ENCODE measurements around the gene PARP3.
"Not testable (repeated sequence)": the region's sequence is repeated elsewhere in the genome, so short reads cannot be mapped to it uniquely, and the experiment has no call there.

The PARP3 gene

DNA sequence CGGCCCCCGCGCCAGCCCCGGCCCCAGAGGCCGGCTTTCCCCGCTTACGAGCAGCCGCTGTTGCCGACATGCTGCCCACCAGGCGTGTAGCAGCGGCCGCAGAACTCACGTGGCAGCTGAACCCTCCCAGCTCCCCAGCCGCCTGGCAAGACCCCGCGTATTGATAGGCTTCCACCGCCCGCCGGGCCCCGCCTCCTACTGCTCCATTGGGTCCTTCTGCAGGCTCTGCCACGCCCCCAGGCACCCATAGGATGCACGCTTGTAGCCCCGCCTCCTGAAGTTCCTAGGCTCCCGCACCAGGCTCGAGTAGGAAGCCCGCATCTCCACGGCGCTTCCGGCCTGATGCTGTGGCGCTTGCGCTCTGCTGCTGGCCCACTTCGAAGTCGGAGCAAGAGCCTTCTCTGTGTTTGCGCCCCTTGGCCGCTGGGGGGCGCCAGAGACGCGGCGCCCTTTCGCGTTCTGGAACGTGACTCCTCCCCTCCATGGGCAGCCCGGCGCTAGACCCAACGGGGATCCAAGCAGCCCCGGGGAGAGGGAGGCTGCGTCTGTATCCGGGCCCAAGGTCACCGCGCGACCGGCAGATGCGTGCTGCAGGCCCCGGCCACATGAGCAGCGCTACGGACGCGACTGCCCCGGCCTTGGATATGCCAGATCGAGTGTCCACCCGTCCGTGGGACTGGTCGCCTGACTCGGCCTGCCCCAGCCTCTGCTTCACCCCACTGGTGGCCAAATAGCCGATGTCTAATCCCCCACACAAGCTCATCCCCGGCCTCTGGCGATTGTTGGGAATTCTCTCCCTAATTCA, at the start of gene PARP3, which contains the start of gene RRP9:
Gene PARP3 (plus strand): TSS at position 566 of the 805 bp plus-strand sequence. CDS start 993 bp downstream, outside the sequence.
Gene RRP9 (minus strand): TSS at position 107 of the 805 bp plus-strand sequence. CDS start 37 bp downstream, at position 70.
- DNase-seq (ENCODE audit: low spot score), result peak; percentile 100

GRCh38 chr3:51894391-51894790, 47.8 kb upstream of the PARP3 start:
- DNase-seq (ENCODE audit: low spot score), result no peak

- DNase-seq (ENCODE audit: low spot score), result no peak
These were observed 47.2 kb upstream of the PARP3 start for GRCh38 chr3:51894939-51895338.

DNA sequence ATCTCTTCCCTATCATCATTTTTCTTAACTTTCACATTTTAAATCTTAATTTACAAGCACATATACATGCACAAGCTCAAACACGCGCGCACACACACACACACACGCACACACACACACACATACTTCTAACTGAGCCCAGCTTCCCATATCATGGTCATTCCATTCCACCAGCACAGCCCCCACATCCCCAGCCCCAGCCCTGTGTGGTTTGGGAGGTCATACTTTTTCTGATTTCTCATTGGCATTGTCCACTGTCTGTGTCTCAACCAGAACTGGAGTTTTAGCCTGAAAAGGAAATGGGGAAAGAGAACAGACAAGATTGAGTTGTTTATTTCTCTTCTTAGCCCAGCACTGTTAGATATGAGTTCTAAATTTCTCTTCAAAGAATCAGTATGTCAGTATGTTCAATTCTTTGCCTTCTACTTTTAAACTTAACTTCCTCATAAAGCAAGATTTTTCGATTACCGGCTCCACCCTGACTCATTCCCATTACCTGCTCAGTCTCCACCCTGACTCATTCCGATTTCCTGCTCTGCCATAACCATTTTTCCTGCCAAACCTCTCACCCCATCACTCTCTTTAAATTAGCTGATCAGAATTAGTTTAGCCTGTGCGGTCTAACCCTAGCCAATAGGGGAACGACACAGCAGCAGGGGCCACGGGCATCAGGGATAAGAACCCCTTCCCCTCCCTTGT, 45.4 kb upstream of the PARP3 start:
- DNase-seq (ENCODE audit: low spot score), result no peak

DNA sequence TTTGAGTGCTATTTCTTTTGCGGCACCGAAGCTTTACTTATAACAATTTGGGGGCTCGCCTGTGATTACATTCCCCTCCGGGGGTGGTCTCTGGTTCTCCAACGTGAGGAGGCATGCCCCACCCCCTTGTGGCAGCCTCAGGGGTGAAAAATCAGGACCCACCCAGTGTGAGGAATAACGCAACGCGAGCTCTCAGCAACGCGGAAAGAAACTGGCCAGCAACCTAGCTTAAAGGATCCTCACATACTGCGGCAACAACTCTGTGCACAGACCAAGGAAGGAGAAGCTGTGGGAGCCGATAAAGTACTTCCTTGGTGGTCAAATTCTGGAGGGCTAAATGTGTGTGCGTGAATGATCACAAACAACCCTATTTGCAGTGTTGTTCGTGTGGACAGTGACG, 44.8 kb upstream of the PARP3 start:
- DNase-seq (ENCODE audit: low spot score), result no peak

DNA sequence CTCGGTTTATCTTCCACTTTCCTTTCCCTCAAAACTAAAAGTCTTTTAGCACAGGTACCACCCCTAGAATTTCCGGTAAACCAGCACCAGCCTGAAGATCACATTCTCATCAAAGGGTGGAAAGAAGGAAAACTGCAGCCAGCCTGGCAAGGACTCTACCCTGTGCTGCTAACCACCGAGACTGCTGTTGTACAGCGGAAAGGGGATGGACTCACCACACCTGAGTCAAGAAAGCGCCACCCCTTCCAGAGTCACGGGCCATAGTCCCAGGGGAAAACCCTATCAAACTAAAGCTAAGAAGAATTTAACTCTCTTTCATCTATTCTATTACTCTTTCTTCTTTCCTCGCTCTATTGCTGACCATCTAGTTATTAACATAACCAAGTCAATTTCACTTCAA, 42.1 kb upstream of the PARP3 start:
- not testable (repeated sequence) for DNase-seq (ENCODE audit: low spot score)

DNA sequence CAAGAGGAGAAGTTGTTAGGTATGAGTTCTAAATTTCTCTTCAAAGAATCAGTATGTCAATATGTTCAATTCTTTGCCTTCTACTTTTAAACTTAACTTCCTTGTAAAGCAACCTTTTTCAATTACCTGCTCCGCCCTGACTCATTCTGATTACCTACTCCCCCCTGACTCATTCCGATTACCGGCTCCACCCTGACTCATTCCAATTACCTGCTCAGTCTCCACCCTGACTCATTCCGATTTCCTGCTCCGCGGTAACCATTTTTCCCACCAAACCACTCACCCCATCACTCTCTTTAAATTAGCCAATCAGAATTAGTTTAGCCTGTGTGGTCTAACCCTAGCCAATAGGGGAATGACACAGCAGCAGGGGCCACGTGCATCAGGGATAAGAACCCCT, 39.8 kb upstream of the PARP3 start:
- not testable (repeated sequence) for DNase-seq (ENCODE audit: low spot score)

DNA sequence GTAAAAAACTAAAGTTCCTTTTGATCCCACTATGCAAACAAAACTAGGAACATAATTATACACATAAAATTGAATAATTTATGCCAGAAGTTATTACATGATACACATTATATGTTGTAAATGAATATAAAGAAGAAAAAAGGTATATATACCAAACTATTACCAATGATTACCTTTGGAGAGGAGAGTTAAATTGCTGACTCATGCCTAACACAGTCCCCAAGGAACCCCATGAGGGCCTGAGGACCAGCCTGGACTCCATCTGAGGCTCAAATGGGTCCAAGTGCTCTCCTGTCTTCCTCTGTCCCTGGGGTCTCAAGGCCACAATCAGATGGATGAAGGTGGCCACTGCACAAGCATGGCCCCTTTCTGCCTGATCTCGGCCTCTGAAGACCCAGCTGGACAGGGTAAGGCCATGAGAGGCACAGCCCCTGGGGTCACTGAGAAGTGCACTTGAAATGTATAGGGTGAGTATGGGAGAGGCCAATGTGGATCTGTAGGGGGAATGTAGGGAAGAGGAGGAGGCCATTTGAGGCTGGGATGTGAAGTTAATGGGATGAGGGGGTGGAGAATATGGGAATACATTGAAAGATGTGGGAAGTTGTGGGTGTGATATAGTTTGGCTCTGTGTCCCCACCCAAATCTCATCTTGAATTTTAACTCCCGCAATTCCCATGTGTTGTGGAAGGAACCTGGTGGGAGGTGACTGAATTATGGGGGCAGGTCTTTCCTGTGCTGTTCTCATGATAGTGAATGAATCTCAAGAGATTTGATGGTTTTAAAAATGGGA, 37.9 kb upstream of the PARP3 start:
- DNase-seq (ENCODE audit: low spot score), result no peak

GRCh38 chr3:51908026-51908425, 34.1 kb upstream of the PARP3 start:
- no peak for DNase-seq (ENCODE audit: low spot score)

- DNase-seq (ENCODE audit: low spot score), result no peak
These were observed 25.7 kb upstream of the PARP3 start for GRCh38 chr3:51916418-51916817.

GRCh38 chr3:51921081-51921578, 21.0 kb upstream of the PARP3 start:
- no peak for DNase-seq (ENCODE audit: low spot score)

DNA sequence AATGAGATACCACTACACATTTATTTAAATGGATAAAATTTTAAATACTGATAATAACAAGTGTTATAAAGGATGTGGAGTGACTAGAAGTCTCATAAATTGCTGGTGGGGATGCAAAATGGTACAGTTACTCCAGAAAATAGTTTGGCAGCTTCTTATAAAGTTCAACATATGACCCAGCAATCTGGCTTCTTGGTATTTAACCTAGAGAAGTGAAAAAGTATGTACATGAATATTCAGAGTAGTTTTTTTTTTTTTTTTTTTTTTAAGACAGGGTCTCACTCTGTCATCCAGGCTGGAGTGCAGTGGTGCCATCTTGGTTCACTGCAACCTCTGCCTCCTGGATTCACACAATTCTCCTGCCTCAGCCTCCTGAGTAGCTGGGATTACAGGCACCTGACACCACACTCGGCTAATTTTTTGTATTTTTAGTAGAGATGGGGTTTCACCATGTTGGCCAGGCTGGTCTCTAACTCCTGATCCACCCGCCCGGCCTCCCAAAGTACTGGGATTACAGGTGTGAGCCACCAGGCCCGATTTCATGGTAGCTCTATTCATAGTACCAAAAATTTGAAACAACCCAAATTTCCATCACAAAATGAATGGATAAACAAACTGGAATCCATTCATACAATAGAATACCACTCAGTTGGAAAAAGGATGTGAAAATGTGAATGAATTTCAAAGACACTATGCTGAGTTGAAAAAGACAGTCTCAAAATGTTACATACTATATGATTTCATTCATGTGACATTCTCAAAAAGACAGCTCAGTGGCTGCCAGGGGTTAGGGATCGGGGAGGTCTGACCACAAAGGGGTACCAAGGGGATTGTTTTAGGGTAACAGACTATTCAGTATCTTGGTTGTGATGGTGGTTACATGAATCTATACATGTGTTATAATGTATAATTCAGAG, 14.8 kb upstream of the PARP3 start:
- DNase-seq (ENCODE audit: low spot score), result no peak

DNA sequence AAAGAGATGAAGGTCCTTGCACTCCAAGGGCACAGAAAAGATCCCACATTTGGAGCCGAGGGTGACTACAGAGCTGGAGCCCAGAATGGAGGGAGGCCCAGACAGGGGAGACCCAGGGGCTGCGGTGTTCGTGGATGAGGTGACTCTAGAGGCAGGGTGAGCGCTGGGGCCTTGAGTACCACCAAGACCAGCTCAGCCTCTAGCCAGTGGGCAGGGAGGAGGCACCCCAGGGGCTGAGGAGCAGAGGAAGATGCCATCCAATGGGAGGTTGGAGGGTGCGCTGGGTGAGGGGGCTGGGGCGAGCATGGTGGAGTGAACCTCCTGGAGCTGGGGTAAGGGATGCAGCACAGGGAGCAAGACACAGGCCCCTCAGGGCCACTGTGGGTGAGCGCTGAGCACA, 13.7 kb upstream of the PARP3 start:
- no peak for DNase-seq (ENCODE audit: low spot score)

DNA sequence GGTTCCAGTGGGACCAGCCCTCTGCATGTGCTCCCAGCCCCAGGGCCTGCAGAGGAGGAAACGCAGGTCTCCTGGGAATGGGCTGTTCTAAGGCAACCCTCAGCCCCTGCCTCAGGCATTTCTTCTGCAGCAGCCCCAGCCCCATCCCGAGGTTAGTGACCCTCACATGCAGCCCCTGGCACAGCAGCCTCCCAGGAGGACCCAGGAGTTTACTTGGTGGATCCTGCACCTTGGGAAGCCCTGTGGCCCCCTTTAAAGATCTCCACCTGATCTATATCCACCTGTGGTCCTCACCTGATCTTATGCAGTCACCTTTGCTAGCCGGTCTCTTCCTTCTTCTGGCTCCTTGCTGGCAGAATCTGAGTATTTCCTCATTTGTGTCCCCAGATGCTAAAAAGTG, 13.2 kb upstream of the PARP3 start:
- not testable (repeated sequence) for DNase-seq (ENCODE audit: low spot score)

DNA sequence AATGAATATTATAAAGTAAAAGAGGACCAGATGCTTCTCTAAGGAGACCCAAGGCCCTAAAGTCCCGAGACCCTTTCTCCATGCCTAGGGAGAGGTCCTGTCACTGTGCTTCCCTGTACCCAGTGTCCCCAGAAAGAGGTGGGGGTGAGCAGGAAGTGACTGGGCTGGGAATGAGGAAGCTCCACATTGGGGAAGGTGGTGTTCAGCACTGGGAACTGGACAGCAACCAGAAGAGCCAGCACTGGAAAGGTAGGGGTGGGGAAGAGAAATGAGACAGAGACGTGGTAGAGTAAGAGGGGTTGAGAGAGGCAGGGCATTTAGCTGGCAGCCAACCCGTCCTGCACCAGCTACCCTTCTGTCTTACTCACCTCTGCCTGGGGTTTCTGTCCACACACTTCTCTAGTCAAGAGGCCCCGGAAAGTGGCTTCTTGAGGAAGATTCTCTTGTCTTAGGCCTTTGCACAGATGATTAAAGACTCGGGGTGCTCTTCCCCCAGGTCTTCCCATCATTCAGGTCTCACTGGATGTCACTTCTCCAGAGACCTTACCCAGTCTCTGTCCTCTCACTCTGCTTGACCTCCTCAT, 12.7 kb upstream of the PARP3 start:
- DNase-seq (ENCODE audit: low spot score), result peak; percentile 85

- DNase-seq (ENCODE audit: low spot score), result no peak
These were observed 11.7 kb upstream of the PARP3 start for GRCh38 chr3:51930439-51930838.

GRCh38 chr3:51931756-51932155, 10.4 kb upstream of the PARP3 start:
- DNase-seq (ENCODE audit: low spot score), result no peak

GRCh38 chr3:51932471-51933370, 9.4 kb upstream of the PARP3 start:
- DNase-seq (ENCODE audit: low spot score), result no peak

GRCh38 chr3:51933471-51934138, 8.6 kb upstream of the PARP3 start:
- no peak for DNase-seq (ENCODE audit: low spot score)

Data from iPS-NIHi11 (cell line).